Skeletal muscle tissue (tissue), 4 donors: ENCODE data around the gene GNPTG. TPM values are rescaled to one million over a fixed set of nuclear protein-coding genes. Genes with fewer than 3 reads are reported as not detected.
A peak's percentile ranks its signal among the peaks of the same experiment; 100 is the strongest.
"Not testable (repeated sequence)": the region's sequence is repeated elsewhere in the genome, so short reads cannot be mapped to it uniquely, and the experiment has no call there.

ENCODE experiments used
- H3K27ac ChIP-seq: one replicate; pipeline ENCODE4 v1.7.0; 2013; ENCODE audit warnings: mild to moderate bottlenecking, low read depth, low read length, inconsistent platforms
- H3K27me3 ChIP-seq, 3 donors: one replicate each; pipeline ENCODE4 v1.7.0; 2013; ENCODE audit warnings: low read length in 3 of 3; ENCODE audit not compliant: control insufficient read depth in 3 of 3, insufficient read depth in 3 of 3
- H3K36me3 ChIP-seq, 3 donors: one replicate each; pipeline ENCODE4 v1.7.0; 2013; ENCODE audit warnings: low read length in 3 of 3; ENCODE audit not compliant: control insufficient read depth in 3 of 3, insufficient read depth in 3 of 3
- H3K4me1 ChIP-seq, 3 donors: one replicate each; pipeline ENCODE4 v1.7.0; 2013; ENCODE audit warnings: low read length in 3 of 3, mild to moderate bottlenecking in 3 of 3; ENCODE audit not compliant: control insufficient read depth in 3 of 3, insufficient read depth in 3 of 3
- H3K4me3 ChIP-seq, 3 donors: one replicate each; pipeline ENCODE4 v1.7.0; 2013; ENCODE audit warnings: low read length in 3 of 3
- H3K9ac ChIP-seq, 3 donors: one replicate each; pipeline ENCODE4 v1.7.0; 2013; ENCODE audit warnings: low read length in 3 of 3, mild to moderate bottlenecking in 3 of 3, moderate library complexity in 2 of 3, low read depth in 1 of 3
- H3K9me3 ChIP-seq, 3 donors: one replicate each; pipeline ENCODE4 v1.7.0; 2013; ENCODE audit warnings: low read length in 3 of 3; ENCODE audit not compliant: control insufficient read depth in 3 of 3
- total RNA-seq: library from RNA; depleted of rRNA; stranded (reverse); fragments of >200 nt; gene quantifications from one replicate; pipeline ENCODE4 v1.2.3, GENCODE V29; 2014
- donor health status: Osteomylitis.

GNPTG gene
- total RNA-seq, 1 donor from 2014 or later = 18.3 TPM

- no peak overlapping the region for H3K4me3 ChIP-seq
- peaks cover 3 to 10% (median 9%) of the 10 kb centered on the region in 3 donors for H3K4me1 ChIP-seq
- no peak overlapping the region for H3K27ac ChIP-seq
- H3K27me3 ChIP-seq = peaks cover 13 to 22% (median 13%) of the 10 kb centered on the region in 3 donors
- H3K9ac ChIP-seq = no peak overlapping the region
- H3K9me3 ChIP-seq = peaks cover 0 to 2% (median 0%) of the 10 kb centered on the region in 3 donors
- H3K36me3 ChIP-seq = peaks cover 17 to 23% (median 22%) of the 10 kb centered on the region in 3 donors
These were observed 24.6 kb upstream of the GNPTG start for GRCh38 chr16:1326946-1327618.

GRCh38 chr16:1327619-1327947 lies 24.1 kb upstream of the GNPTG start:
- Histone ChIP-seq H3K9me3 (peaks cover 0 to 2% (median 0%) of the 10 kb centered on the region in 3 donors), H3K27ac (no peak overlapping the region), H3K4me1 (peaks cover 3 to 10% (median 10%) of the 10 kb centered on the region in 3 donors), H3K36me3 (peaks cover 17 to 22% (median 21%) of the 10 kb centered on the region in 3 donors), H3K4me3 (no peak overlapping the region), H3K27me3 (peaks cover 18 to 27% (median 18%) of the 10 kb centered on the region in 3 donors), H3K9ac (no peak overlapping the region)

- H3K27ac ChIP-seq, H3K9me3 ChIP-seq, H3K9ac ChIP-seq, H3K4me3 ChIP-seq: not testable (repeated sequence)
- Histone ChIP-seq H3K27me3 (peaks cover 22 to 32% (median 23%) of the 10 kb centered on the region in 3 donors), H3K4me1 (peaks cover 3 to 14% (median 10%) of the 10 kb centered on the region in 3 donors), H3K36me3 (peaks cover 17 to 22% (median 20%) of the 10 kb centered on the region in 3 donors)
These were observed 23.6 kb upstream of the GNPTG start for GRCh38 chr16:1328136-1328535.

GRCh38 chr16:1328961-1329360 lies 22.8 kb upstream of the GNPTG start:
- Histone ChIP-seq H3K27me3 (peaks cover 26 to 39% (median 29%) of the 10 kb centered on the region in 3 donors), H3K36me3 (peaks cover 11 to 15% (median 13%) of the 10 kb centered on the region in 3 donors), H3K4me1 (peaks cover 3 to 14% (median 10%) of the 10 kb centered on the region in 3 donors)
- H3K27ac ChIP-seq, H3K4me3 ChIP-seq, H3K9me3 ChIP-seq, H3K9ac ChIP-seq: not testable (repeated sequence)

GRCh38 chr16:1330260-1330914 lies 21.3 kb upstream of the GNPTG start:
- H3K4me1 ChIP-seq = peaks cover 3 to 14% (median 10%) of the 10 kb centered on the region in 3 donors
- peaks cover 0 to 2% (median 0%) of the 10 kb centered on the region in 3 donors for H3K9me3 ChIP-seq
- peaks cover 0 to 3% (median 2%) of the 10 kb centered on the region in 3 donors for H3K36me3 ChIP-seq
- H3K9ac ChIP-seq = no peak overlapping the region
- H3K4me3 ChIP-seq = no peak overlapping the region
- H3K27me3 ChIP-seq = peaks cover 38 to 52% (median 39%) of the 10 kb centered on the region in 3 donors
- no peak overlapping the region for H3K27ac ChIP-seq

GRCh38 chr16:1330931-1331711 lies 20.6 kb upstream of the GNPTG start:
- Histone ChIP-seq H3K9ac (no peak overlapping the region), H3K4me3 (peak overlapping the region; percentile 32 to 43 (median 41)), H3K27ac (no peak overlapping the region), H3K4me1 (peaks cover 3 to 14% (median 8%) of the 10 kb centered on the region in 3 donors), H3K36me3 (no peaks in the 10 kb centered on the region), H3K9me3 (peaks cover 0 to 2% (median 0%) of the 10 kb centered on the region in 3 donors), H3K27me3 (peaks cover 41 to 59% (median 46%) of the 10 kb centered on the region in 3 donors)

- Histone ChIP-seq H3K27me3 (peaks cover 45 to 66% (median 50%) of the 10 kb centered on the region in 3 donors), H3K9ac (peak overlapping the region in 1 of 3 donors; percentile 45), H3K27ac (peak overlapping the region; percentile 25)
These were observed 19.8 kb upstream of the GNPTG start for GRCh38 chr16:1331712-1332617.

GRCh38 chr16:1332618-1333148 lies 19.0 kb upstream of the GNPTG start:
- Histone ChIP-seq H3K9me3 (peaks cover 0 to 2% (median 0%) of the 10 kb centered on the region in 3 donors), H3K36me3 (no peaks in the 10 kb centered on the region), H3K4me3 (peak overlapping the region in 2 of 3 donors; percentile 30 to 41), H3K4me1 (peaks cover 3 to 14% (median 8%) of the 10 kb centered on the region in 3 donors), H3K9ac (peak overlapping the region in 1 of 3 donors; percentile 45), H3K27me3 (peaks cover 48 to 69% (median 51%) of the 10 kb centered on the region in 3 donors), H3K27ac (peak overlapping the region; percentile 25)

More at GRCh38 chr16:1331712-1332617, 19.8 kb upstream of the GNPTG start:
- Histone ChIP-seq H3K4me1 (peaks cover 3 to 14% (median 8%) of the 10 kb centered on the region in 3 donors), H3K36me3 (no peaks in the 10 kb centered on the region), H3K4me3 (peak overlapping the region; percentile 32 to 43 (median 41)), H3K9me3 (peaks cover 0 to 2% (median 0%) of the 10 kb centered on the region in 3 donors)
